HT-29 (cell line): ENCODE results near the gene GCK. TPM values are rescaled to one million over a fixed set of nuclear protein-coding genes. Genes with fewer than 3 reads are reported as not detected.

Source experiments
- DNase-seq: peaks from one replicate; pipeline ENCODE4 v3.0.0-alpha.2; 2015; ENCODE audit warnings: low spot score
- total RNA-seq: library from RNA; depleted of rRNA; stranded (reverse); fragments of >200 nt; shearing (Covaris generic); gene quantifications from 2 replicates; pipeline ENCODE4 v1.2.3, GENCODE V29; 2014; rRNA removed

GCK gene
- not detected in 2 replicates for total RNA-seq

DNA sequence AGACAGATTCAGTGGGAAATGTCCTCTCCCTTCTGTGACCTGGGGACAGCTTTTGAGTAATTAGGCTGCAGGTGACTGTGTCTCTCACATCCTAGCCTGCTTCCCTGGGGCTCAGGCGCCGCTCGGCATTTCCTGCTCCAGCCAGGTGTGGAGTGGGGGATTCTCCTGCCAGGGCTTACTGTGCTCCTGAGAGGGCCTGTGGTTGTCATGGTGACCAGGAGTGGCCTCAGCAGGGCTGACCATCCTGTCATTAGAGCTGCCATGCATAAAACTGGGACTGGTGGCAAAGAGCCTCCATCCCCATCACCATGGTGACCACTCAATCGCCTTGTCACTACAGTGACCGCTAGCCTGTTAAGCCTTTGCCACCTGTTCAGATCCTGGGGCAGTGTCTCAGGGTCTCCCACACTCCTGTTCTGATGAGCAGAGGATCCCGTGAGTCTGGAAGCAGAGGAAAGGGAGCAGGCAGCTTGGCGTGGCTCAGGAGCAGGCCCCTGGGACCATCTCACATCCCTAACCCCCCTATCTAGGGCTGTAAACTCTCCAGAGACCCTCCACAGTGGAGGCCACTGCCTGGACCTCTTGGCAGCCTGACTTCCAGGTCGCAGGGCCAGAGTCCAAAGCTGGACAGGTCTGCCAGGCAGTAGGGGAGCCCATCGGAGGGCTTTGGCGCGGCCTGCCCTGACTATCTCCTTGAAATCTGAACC lies at the start of gene GCK:
Gene GCK (minus strand): TSS at position 154 of the 707 bp plus-strand sequence. CDS start 486 bp downstream, outside the sequence.
- DNase-seq: no peak

DNA sequence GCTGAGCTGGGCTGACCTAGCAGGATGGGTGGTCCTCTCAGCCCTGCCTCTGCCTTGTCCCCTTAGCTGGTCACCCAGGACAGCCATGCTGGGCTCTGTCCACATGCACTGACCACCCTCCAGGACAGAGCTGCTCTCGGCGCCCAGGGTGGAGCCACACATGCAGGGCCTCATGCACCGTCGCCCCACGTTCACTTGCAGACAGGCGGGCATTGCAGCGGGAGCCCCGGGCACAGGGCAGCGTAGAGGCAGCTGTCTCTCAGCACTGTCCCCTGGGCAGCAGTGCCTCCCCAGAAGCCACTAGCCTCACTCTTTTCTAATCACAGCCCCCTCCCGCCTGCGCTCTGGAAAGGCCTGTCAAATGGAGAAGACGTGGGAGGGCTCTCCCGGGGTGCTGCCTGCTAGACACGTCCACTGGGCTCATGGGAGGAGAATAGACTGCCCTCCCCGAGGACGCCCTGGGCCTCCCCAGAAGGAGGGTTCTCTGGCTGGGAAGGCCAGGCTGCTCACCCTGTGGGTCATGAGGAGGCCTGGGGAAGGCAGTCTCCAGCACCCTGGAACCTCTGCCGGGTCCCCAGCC lies 49.0 kb upstream of the GCK start:
- no peak for DNase-seq

DNA sequence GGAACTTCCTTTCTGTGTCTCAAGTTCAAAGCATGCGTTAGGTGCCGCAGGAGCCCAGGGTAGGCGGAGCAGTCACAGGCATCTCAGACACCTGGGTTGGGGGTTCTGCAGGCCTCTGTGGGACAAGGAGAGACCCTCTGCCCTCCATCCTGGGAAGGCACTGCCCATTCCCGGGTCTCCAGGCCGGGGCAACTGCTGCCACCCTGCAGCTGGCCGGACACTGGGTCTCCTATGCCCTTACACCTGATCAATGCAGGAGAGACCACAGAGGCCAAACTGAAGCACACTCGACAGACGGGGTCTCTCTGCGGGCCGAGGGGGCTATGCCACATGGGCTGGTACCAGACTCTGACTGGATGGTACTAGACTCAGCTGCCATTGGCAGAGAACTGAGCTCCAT lies 48.5 kb upstream of the GCK start:
- DNase-seq: no peak

DNA sequence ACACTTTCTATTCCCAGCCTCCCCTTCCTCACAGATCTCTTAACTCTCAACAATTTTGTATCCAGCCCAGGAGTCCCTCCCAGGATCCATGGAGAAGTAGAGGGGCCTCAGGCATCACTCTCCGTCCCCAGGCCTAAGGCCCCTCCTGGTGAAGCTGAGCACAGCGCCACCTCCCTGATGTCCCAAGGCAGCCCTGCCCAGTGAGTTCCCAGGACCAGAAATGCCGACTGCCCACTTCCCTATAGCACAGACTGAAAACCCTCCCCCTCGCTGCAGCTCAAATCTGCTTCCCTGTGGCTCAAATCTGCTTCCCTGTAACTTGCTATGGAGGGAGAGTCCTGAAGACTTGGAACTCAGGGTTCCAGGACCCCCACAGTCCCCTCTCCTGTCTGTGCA lies 47.1 kb upstream of the GCK start:
- no peak for DNase-seq

DNA sequence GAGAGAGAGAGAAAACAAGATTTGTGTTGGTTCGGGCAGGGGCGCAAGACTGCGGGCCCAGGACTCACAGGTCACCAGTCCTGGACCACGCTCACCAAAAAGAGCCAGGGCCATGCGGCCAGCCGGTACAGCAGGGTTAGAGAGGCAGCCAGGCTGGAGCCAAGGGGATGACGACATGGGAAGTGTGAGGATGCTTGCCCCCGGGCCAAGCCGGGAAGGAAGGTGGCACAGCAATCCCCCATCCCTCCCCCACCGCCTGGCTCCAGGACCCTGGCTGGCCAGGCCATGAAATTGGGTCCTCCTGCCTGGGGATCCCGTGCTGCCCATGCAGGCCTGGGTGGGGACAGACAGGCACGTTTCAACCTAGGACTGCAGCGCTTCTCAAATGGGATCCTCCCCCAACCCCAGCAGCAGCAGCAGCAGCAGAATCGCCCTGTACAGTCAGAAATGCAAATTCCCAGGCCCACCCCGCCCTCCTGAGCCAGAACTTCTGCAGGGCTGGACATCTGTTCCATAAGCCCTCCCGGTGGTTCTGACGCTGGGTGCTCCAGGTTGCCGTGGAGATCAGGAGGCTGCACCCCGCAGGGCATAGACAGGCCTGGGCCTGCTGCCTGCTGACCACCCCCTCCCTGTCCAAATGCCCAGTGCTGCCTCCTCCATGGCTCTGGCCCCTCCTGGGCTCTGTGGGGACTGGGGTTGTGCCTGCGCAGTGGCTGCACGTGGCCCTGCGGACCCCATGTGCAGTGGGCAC lies 46.5 kb upstream of the GCK start:
- DNase-seq: no peak

DNA sequence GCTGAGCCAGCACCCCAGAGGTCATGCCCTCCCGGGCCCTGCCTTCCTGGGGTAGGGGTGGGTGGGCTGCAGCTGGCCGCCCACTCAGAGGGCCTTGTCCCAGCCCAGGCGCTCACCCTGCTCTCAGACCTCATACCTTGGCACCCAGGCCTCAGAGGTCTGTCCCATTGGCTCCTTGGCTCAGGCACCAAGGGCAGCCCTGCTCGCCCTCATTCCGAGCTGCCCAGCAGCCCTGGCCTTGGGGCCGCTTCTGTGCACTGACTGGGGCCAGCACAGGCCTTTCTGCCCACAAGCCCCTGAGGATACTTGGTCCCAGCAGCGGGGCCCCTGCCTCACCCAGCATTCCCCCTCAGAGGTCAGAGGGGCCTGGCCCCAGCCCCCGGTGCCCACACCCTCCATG lies 45.8 kb upstream of the GCK start:
- DNase-seq: no peak

DNA sequence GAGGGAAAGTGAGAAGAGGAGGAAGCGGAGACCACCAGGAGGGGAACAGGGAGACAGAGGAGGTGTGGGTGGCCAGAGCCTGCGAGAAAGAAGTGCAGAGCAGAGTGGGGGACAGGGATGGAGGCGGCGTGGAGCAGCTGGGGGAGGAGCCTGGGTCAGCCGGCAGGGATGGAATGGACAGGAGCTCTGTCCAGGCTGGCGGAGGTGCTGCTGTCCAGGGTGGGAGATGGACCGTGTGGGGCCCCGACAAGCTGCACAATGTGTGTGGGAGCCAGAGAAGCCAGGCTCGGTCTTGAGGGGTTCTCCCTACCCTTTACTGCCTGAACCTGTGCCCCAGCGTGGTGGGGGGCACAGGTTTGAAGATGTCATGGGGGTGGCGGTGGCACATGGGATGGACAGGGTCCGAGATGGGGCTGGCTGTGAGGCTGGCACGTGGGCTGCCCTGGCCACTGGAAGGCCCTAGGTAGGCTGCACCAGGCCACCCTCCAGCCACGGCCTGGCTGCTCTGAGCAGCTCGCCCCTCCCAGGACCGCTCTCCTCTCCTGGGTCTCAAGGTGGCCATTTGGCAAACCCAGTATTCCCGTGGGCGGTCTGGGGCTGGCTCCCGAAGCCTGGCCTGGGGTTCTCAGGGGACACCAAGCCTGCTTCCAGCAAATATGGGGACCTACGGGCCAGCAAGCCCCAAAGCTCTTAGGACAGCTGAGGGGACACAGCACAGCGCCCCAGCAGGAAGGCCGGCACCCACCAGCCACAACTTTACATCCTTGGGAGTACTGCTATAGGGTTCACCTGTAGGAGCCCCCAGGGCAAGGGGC lies 43.9 kb upstream of the GCK start:
- DNase-seq: no peak

DNA sequence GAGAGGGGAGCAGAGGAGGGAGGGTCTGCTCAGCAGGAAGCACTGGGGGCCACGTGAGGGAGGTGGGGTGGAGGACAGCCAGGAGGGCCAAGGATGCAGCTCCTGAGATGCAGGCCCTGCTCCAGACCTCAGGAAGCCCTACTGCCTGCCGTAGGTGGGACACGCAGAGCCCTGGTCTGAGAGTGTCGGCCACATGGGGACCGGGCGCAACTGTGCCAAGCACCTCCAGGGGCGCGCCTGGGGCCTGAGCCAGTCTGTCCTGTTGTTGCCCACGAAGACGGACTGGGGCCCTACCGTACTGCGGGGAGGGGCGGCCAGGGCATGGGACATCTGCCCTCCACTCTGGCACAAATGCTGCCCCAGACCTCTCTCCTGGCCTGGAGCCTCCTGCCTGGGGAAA lies 43.2 kb upstream of the GCK start:
- DNase-seq: no peak

DNA sequence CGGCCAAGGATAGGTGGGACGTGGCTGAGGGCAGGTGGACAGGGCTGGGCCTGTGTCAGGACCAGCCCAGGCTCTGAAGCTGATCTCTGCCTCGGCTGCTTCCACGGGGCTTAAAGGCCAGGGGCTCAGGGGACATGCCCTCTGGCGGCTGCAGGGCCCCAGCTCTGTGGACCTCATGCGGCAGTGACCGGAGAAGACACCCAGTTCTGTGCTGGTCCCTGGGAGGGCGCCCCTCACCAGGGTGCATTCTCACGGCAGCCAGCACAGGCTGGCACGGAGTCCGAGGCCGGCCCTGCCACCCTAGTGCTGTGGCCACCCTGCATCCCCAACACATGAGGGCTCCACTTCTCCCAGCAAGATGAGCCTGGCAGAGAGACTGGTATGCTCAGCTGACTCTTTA lies 41.8 kb upstream of the GCK start:
- DNase-seq: no peak

DNA sequence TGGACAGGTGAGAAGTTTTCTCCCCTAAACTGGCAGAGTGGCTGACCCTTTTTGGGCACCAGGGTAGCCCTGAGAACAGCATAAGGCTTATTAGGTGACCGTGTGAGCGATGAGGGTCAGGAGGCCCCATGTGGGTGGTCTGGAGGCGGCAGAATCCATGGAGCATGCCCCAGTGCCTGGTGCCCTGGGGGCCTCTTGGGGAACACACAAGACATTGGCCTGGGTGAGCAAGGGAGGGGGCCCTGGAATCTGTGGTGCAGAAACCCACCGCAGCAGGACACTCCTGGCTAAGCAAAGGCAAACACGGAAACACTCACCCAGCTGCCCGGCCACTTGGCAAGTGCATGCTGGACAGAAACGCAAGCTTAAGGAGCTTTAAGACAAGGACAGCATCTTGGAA lies 41.0 kb upstream of the GCK start:
- DNase-seq: no peak

DNA sequence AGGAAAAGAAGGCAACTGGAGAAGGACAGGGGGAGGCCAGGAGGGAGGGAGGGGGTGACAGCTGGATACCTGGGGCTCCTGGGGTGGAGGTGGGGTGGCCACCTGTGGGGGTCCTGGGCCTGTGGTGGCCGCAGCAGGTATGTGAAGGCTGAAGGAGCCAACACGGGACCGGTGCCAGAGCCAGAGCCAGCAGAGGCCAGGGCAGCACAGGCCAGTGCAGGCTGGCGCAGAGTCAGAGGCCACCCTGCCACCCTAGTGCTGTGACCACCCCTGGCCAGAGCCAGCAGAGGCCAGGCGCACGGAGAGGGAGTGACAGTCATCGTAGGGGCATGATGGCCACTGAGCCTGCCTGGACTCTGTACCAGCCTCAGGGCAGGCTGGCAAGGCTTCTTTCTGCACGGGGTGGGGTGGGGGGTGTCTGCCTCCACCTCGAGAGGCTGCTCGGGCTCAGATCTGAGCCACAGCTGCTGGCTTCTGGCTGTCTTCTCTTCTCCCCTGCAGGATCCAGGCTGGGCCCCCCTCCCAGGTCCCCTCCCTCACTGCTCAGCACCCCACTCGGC lies 40.4 kb upstream of the GCK start:
- no peak for DNase-seq

DNA sequence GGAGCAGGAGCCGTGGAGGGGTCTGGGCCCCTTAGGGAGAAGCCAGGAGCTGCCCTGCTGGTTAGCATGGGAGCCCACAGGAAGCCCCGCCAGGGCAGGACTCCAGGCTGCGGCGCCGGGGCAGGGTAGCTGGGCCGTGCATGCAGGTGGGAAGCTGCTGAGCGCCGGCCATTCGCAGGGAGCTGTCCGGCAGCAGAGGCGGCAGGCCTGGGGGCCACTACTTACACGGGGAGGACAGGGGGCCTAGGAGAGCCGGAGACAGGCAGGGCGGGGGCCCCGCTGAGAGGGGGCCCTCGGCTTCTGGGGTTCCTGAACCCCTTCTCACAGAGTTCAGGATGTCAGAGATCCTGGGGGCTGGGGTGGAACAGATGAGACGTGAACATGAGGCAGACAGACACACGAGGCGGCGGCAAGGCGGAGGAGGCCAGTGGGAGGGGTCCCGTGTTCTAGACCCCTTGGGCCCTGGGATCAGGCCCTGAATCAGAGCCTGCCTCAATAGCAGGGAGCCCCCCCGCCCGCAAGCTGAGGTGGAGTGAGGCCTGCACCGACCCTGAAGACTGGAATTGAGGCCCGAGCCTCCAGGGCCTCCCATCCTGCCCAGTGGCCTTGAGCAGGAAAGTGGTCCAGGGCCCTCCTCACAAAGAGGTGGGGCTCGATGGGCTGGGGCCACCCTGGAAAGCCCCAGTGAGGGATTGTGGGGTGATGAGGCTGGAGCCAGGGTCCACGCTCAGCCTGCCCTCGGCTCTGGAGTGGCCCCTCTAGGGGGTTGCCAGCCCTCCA lies 39.5 kb upstream of the GCK start:
- DNase-seq: no peak

DNA sequence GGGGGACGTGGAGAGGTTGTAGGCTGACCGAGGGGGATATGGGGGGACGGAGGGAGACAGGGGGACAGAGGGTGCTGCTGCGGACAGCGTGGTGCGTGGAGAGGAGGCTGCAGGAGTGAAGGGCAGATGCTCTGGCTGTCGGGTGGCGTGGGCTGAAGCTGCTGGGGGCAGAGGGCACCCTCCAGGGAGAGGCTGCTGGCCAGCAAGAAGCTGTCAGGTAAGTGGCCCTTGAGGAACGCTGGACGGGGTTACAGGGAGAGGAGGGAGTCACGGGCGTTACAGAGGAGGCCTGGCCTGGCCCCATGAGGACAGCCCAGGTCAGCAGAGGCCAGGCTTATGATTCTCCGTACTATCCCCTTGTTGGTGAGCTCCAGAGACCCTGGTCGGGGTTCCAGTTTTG lies 38.7 kb upstream of the GCK start:
- no peak for DNase-seq

DNA sequence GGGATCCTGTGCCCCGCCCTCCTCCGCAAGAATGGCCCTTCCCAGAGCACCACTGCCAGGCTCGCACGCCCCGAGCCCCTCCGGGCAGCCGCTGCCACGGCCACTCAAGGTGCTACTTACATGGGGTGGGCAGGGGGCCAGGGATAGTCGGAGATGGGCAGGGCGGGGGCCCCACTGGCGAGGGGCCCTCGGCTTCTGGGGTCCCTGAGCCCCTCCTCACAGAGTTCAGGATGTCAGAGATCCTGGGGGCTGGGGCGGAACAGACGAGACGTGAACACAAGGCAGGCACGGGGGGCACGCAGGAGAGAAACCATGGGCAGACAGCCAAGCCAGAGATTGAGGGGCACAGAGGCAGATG lies 37.1 kb upstream of the GCK start:
- DNase-seq: no peak

DNA sequence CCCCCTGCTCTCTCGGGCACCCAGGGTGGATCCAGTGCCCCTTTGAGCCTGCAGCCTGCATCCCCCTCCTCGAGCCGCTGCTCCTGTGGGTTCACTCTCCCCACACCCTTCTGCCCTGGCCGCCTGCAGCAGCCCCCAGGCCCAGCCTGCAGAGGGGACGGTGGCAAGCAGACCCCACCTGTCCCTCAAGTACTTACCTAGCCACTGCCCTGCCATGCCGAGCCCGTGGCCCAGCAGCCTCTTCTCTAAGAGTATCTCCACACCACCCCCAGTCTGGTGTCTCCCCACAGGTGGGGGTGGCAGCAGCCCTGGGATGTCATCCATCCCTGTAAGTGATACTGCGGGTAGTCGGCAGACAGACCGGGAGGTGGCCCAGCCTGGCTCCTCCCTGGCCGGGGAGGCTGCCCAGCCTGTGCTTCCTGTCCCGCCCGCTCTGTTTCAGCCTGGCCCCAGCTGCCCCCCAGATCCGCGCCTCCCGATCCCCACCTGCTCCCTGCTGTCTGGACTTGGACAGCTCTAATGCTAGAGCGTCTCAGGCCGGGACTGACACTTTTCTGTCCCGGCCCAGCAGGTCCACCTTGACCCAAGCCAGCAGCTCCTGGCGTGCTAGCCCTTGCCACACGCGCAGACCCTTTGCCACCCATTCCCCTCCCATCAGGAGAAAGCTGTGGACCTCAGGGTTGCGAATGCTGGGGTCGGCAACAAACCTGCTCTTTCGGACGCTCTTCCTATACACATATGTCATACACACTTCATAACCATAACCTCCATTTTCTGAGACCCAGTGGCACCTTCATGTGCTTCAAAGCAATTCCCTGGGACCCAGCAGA lies 36.5 kb upstream of the GCK start:
- DNase-seq: no peak

DNA sequence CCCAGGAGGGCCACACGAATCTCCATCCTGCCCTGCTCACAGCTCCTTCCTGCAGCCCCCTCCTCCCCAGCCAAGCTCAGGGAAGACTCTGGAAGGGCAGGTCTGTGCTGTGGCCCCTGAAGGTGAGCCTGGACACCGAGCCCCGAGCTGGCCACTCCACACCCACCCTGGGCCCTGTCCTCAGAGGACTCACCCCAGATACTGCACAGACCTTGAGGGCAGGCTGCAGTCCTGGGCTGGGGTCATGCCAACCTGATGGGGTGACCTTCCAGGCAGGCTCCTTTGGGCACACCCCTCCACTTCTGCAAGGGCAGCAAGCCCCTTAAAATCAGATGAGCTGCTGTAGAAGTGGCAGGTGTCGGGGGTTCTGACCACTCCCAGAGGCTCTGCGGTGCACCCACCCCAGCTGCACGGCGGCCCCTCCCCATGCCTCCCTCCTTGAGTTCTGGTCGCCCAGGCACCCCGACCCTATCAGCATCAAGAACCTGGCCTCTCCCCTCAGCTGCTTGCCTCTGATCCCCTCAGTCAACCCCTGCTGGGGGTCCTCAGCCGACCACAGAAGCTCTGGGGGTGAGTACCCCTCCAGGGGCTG lies 35.8 kb upstream of the GCK start:
- DNase-seq: no peak

DNA sequence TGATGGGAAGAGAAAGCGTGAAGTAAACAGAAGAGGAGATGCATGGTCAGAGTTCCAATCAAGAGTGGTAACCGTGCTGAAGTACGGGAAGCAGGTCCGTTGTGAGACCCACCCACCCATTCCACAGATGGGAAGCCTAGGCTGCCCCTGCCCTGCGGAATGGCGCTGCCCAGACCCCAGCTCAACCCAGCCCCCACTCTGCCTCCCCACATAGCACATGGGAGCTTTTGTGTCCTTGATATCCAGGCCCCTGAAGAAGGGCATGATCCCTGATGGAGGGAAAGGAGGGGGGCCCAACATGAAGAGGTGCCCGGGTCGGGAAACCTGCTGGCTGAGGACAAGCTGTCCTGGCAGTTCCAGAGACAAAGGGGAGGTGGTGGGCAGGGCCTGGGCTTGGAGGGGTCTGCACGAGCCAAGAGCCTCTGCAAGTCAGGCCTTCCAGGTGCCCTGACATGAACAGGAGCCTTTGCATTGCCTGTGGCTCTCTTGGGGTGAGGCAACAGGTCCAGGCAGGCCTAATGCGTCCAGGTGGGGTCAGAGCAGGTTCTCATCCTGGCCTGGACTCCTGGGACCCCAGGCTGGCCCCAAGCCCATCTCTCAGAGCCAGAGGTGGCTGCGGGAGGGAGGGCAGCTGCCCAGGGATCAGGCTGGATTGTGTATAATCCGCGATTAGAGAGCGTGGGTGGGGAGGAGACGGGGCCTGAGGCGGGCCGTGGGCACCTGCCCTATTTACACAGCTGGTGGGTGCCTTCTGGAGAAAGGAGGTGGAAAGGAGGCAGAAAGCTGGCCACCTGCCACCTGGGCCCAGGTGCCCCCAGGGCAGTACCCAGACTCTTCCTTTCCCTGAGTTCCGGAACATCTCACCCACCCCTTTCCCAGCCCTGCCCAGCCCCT lies 35.1 kb upstream of the GCK start:
- DNase-seq: no peak

DNA sequence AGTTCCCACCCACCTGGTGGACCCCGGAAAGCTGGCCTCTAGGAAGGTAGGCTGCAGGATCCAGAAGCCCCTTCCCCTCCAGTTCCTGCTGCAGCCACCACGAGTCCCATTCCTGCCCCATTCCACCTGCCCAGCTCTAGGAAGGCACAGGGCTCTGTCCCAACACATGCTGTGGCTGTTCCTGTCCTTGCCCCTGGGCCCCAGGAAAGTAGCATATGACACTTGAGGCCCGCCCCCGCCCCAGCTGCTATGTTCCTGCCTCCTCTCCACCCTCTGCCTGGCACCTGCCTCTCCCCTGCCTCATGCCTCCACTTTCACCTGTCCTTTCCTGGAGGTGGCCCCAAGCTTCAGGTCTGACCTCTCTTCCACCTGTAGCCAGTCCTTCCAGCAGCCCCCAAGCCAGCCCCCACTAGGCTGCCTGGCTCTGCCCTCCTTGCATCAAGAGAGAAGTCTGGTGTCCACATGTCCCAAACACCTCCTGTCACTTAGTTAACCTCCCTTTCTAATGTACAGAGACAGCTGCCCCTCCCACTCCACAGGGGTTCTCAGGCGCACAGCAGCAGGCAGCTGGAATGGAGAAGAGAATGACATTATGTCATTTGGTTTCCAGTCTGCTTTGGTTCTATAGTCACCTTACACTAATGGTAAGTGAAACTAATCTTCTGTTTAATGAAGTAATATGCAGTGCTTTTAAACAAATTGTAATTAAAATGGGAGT lies 34.3 kb upstream of the GCK start:
- DNase-seq: no peak
